ENCODE data around the gene EMID1. TPM values are rescaled to one million over a fixed set of nuclear protein-coding genes. Genes with fewer than 3 reads are reported as not detected.

The EMID1 gene
- total RNA-seq, 1 experiment from 2014 or later: 5.4 TPM

GRCh38 chr22:29298641-29299040 is 92.9 kb downstream of the EMID1 start:
- H3K23ac ChIP-seq (ENCODE audit: insufficient read length, low read depth, low read length): no peak overlapping the region
- no peak overlapping the region for H3K14ac ChIP-seq (ENCODE audit: insufficient read depth, low read length)
- no peak overlapping the region for H4K8ac ChIP-seq (replicated peaks; ENCODE audit: insufficient read length, low read depth, low read length)
- Mint-ChIP-seq H3K36me3 (ENCODE audit: insufficient read depth in 1 of 3, low read depth in 3 of 3) (peaks cover 54 to 78% (median 62%) of the 10 kb centered on the region in 3 experiments), H3K27ac (peak overlapping the region in 1 of 3 experiments; percentile 74; a peak in 1 of 7 replicates), H3K9me3 (no peaks in the 10 kb centered on the region), H3K27me3 (ENCODE audit: low read depth) (no peaks in the 10 kb centered on the region; the same call in none of the 2 replicates), H3K4me1 (peaks cover 3 to 8% of the 10 kb centered on the region in 2 experiments; a peak in 2 of 4 replicates), H3K4me3 (no peak overlapping the region)
- no peak overlapping the region for H3K4me2 ChIP-seq (ENCODE audit: insufficient read depth, insufficient read length, low read length)
- H3K18ac ChIP-seq (ENCODE audit: insufficient read length, low read depth, low read length): no peak overlapping the region
- no CpG with 5 or more reads among the region's 8 CpGs for WGBS (ENCODE audit: extremely low coverage, insufficient read length, low lambda C conversion rate)
- H3K23me2 ChIP-seq (ENCODE audit: insufficient read length, low read depth, low read length, poor library complexity, severe bottlenecking): no peaks in the 10 kb centered on the region
- H2BK15ac ChIP-seq (ENCODE audit: low read depth, low read length): no peak overlapping the region
- H3K4me1 ChIP-seq (ENCODE audit: insufficient read depth, low read length): no peaks in the 10 kb centered on the region
- no peak overlapping the region for H4K91ac ChIP-seq (ENCODE audit: insufficient read length, low read depth, low read length)
- TF ChIP-seq CTCF (conservative IDR thresholded peaks at IDR 0.05): no peak
- H4K20me1 ChIP-seq (ENCODE audit: control insufficient read depth, insufficient read depth, insufficient read length): no peaks in the 10 kb centered on the region
- no peak for DNase-seq
- no peak overlapping the region for H2BK20ac ChIP-seq (ENCODE audit: low read depth, low read length, poor library complexity, severe bottlenecking)
- no peak overlapping the region for H2BK12ac ChIP-seq (ENCODE audit: insufficient read length, low read depth, low read length)
- no peak overlapping the region for H2BK5ac ChIP-seq (ENCODE audit: insufficient read length, low read length)
- no peak overlapping the region for H3K27ac ChIP-seq (ENCODE audit: insufficient read length, low read depth, low read length)
- H3T11ph ChIP-seq (ENCODE audit: low read length): no peak overlapping the region
- H3K79me1 ChIP-seq (ENCODE audit: insufficient read depth, low read depth, low read length, poor library complexity, severe bottlenecking): no peaks in the 10 kb centered on the region
- no peak overlapping the region for H2AK5ac ChIP-seq (ENCODE audit: insufficient read length, low read length)
- no peak overlapping the region for H4K5ac ChIP-seq (ENCODE audit: insufficient read length, low read depth, low read length)
- no peak overlapping the region for H2BK120ac ChIP-seq (ENCODE audit: low read depth, low read length, poor library complexity, severe bottlenecking)
- no peaks in the 10 kb centered on the region for H3K9me3 ChIP-seq (ENCODE audit: control insufficient read depth, low read depth, low read length)
- H3K9ac ChIP-seq (ENCODE audit: extremely low read depth, insufficient read length, low read length): no peak overlapping the region
- H3K56ac ChIP-seq (ENCODE audit: insufficient read length, low read depth, low read length): no peak overlapping the region
- H3K27me3 ChIP-seq (ENCODE audit: insufficient read depth, low read length): no peaks in the 10 kb centered on the region
- H2AFZ ChIP-seq (ENCODE audit: low read length): no peak overlapping the region
- no peak overlapping the region for H3K4ac ChIP-seq (ENCODE audit: low read depth, low read length)
- no peaks in the 10 kb centered on the region for H3K79me2 ChIP-seq (ENCODE audit: insufficient read depth, low read length)

Measured in H9 (cell line).